Measurements from ENCODE around the gene MRPS34.

DNA sequence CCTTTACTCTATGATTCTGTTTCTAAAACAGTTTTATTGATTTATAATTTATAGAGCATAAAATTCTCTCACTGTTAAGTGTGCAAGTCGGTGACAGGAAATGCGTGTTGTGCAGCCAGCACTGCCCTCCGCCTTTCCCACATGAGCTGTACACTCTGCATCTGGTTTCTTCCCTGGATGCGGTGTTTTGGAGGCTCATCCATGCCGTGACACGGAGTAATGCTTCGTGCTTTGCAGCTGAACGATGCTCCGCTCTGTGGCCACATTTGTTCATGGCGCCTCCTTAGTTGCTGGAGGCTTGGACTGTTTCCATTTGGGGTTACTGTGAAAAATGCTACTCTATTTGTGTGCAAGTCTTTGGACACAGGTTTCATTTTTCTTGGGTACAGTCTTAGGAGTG is 27.8 kb upstream of the MRPS34 start:
- TF ChIP-seq, protein P1, sequence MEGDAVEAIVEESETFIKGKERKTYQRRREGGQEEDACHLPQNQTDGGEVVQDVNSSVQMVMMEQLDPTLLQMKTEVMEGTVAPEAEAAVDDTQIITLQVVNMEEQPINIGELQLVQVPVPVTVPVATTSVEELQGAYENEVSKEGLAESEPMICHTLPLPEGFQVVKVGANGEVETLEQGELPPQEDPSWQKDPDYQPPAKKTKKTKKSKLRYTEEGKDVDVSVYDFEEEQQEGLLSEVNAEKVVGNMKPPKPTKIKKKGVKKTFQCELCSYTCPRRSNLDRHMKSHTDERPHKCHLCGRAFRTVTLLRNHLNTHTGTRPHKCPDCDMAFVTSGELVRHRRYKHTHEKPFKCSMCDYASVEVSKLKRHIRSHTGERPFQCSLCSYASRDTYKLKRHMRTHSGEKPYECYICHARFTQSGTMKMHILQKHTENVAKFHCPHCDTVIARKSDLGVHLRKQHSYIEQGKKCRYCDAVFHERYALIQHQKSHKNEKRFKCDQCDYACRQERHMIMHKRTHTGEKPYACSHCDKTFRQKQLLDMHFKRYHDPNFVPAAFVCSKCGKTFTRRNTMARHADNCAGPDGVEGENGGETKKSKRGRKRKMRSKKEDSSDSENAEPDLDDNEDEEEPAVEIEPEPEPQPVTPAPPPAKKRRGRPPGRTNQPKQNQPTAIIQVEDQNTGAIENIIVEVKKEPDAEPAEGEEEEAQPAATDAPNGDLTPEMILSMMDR (optimal IDR thresholded peaks at IDR 0.05 in 1 of 3, IDR thresholded peaks at IDR 0.05 in 1 of 3, conservative IDR thresholded peaks at IDR 0.05 in 1 of 3; ENCODE audit: extremely low read depth in 1 of 3, insufficient read depth in 2 of 3, low read length in 3 of 3): no peak
- TF ChIP-seq EZH2 (IDR thresholded peaks at IDR 0.05; ENCODE audit: low read length): no peak

Data from keratinocyte (primary cell).